ENCODE data around the gene PPP1R37. TPM values are rescaled to one million over a fixed set of nuclear protein-coding genes. Genes with fewer than 3 reads are reported as not detected.

Gene PPP1R37, protein sequence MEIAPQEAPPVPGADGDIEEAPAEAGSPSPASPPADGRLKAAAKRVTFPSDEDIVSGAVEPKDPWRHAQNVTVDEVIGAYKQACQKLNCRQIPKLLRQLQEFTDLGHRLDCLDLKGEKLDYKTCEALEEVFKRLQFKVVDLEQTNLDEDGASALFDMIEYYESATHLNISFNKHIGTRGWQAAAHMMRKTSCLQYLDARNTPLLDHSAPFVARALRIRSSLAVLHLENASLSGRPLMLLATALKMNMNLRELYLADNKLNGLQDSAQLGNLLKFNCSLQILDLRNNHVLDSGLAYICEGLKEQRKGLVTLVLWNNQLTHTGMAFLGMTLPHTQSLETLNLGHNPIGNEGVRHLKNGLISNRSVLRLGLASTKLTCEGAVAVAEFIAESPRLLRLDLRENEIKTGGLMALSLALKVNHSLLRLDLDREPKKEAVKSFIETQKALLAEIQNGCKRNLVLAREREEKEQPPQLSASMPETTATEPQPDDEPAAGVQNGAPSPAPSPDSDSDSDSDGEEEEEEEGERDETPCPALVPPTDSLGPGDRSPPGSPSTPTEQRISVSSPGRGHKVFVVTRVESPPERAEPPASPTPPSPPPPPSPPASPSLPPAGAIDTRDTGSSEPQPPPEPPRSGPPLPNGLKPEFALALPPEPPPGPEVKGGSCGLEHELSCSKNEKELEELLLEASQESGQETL
- 10 to 100 TPM; 22.1 to 44.1 (median 33.5) TPM for total RNA-seq

DNA sequence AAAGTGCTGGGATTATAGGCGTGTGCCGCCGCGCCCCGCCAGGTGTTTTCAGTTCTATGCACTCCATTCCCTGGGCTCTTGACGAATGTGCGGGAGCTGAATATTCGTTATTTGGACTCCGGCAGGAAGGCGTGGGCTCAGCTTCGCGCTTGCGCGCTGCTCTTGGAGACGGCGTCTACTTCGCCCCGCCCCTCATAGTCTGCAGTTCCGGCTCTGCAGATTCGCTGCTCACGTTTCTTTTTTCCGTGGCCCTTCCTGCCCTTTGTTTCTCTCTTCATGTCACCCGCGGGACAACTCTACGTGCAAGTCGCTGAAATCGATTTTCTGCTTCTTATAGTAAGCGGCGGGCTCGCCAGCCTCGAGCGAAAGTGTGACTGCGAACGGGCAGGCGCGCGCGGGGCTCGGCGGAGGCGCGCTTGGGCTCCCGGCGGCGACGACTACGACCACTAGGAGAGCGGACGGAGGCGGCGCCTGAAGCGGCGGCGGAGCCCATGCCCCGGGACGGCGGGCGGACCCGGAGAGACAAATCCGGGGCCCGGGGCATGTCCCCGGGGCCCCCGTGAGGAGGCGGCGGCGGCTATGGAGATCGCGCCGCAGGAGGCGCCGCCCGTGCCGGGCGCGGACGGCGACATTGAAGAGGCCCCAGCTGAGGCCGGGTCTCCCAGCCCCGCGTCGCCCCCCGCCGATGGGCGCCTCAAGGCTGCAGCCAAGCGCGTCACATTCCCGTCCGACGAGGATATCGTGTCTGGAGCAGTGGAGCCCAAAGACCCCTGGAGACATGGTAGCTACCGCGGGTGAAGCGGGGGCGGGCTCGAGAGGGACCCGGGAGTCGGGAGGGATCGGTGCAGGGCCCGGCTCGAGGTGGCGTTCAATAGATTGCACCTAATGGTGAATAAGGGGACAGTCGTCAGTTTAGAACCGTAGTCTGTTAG lies at the start of gene PPP1R37:
TSS of gene PPP1R37 (plus strand) at position 433 of the 932 bp plus-strand sequence. CDS start at position 580, 147 bp downstream.
- peak; percentile 79 to 92 for DNase-seq (ENCODE audit: low spot score in 2 of 2)
- no peaks in the 10 kb centered on the region for H3K9me3 ChIP-seq
- H3K27ac ChIP-seq, result peak within 1 kb of the TSS; percentile 82 to 88 (median 84)
- peaks cover 0 to 24% (median 0%) of the 10 kb centered on the region in 3 donors for H3K36me3 ChIP-seq
- TF ChIP-seq POLR2A (IDR thresholded peaks at IDR 0.05) (peak in 1 of 2 donors; percentile 31), EP300 (IDR thresholded peaks at IDR 0.05) (peak; percentile 83 to 90)
- TF ChIP-seq, protein P1, sequence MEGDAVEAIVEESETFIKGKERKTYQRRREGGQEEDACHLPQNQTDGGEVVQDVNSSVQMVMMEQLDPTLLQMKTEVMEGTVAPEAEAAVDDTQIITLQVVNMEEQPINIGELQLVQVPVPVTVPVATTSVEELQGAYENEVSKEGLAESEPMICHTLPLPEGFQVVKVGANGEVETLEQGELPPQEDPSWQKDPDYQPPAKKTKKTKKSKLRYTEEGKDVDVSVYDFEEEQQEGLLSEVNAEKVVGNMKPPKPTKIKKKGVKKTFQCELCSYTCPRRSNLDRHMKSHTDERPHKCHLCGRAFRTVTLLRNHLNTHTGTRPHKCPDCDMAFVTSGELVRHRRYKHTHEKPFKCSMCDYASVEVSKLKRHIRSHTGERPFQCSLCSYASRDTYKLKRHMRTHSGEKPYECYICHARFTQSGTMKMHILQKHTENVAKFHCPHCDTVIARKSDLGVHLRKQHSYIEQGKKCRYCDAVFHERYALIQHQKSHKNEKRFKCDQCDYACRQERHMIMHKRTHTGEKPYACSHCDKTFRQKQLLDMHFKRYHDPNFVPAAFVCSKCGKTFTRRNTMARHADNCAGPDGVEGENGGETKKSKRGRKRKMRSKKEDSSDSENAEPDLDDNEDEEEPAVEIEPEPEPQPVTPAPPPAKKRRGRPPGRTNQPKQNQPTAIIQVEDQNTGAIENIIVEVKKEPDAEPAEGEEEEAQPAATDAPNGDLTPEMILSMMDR (IDR thresholded peaks at IDR 0.05), result peak in 4 of 5 experiments; percentile 8 to 65 (median 42)
- H3K4me3 ChIP-seq, result peak within 1 kb of the TSS; percentile 56 to 99 (median 92)
- no peaks in the 10 kb centered on the region for H3K27me3 ChIP-seq
- WGBS, 2 donors, result 0% methylated on average over 60 to 95 of the region's 103 CpGs
- H3K4me1 ChIP-seq, result peaks cover 0 to 58% (median 37%) of the 10 kb centered on the region in 4 donors

DNA sequence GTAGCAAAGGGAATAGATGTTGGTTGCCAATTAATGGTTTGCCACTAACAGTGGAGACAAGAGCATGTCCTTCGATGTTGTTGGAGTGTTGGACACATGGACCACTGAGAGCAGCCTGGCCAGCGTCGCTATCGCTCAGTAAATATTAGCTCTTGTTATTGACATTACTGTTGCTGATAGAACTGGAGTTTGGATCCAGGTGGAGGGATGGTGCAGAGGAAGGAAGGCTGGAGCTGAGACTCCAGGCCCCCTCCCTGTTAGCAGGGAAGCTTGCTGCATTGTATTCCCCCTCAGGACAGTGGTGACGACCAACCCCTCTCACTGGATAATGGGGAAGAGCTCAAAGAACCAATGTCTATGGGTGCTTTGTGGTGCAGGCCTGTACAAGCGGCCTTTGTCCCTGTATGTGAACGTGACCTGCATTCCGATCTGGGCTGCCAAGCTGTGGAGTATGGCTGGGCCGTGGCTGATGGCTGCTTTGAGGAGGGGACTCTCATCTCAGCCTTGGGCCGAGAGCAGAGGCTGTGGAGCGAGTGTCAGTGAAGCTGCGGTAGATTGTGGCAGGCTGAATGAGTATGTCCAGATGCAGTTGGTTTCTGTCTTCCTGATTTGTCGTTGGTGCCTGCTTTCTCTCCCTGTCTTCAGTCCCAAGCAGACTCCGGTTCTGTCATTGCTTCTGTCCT lies 47.2 kb upstream of the PPP1R37 start:
- Histone ChIP-seq H3K36me3 (peaks cover 0 to 54% (median 10%) of the 10 kb centered on the region in 3 donors), H3K4me1 (peaks cover 0 to 83% (median 21%) of the 10 kb centered on the region in 4 donors), H3K27me3 (no peaks in the 10 kb centered on the region), H3K9me3 (no peaks in the 10 kb centered on the region), H3K27ac (peak overlapping the region in 3 of 4 donors; percentile 17 to 64 (median 64)), H3K4me3 (no peak overlapping the region)
- DNase-seq (ENCODE audit: low spot score in 2 of 2), result no peak
- WGBS, 2 donors, result 43 to 50% methylated on average over 14 of the region's 14 CpGs
- no peak for TF ChIP-seq POLR2A (IDR thresholded peaks at IDR 0.05)
- TF ChIP-seq EP300 (IDR thresholded peaks at IDR 0.05), result no peak

DNA sequence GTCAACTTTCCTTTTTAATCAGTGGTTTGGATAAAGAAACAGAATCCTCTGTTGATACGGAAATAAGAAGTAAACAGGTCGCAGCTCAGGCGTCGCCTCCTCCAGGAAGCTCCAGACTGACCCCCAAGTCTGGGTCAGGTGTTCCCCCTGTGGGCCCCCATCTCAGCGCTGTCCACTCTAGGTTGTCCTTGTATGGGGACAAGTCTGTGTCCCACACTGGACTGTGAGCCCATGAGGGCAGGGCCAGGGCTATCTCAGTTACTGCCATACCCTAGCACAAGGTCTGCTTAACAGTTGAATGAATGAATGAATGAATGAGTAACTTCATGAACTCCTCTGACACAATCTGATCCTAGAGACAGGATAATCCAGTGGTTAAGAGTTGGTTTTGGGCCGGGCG lies 46.6 kb upstream of the PPP1R37 start:
- no peaks in the 10 kb centered on the region for H3K27me3 ChIP-seq
- H3K4me1 ChIP-seq, result peaks cover 0 to 80% (median 18%) of the 10 kb centered on the region in 4 donors
- DNase-seq (ENCODE audit: low spot score in 2 of 2), result no peak
- WGBS, 2 donors, result 60 to 64% methylated on average over 6 to 7 of the region's 7 CpGs
- no peak overlapping the region for H3K4me3 ChIP-seq
- no peaks in the 10 kb centered on the region for H3K9me3 ChIP-seq
- TF ChIP-seq POLR2A (IDR thresholded peaks at IDR 0.05) (no peak), EP300 (IDR thresholded peaks at IDR 0.05) (no peak)
- TF ChIP-seq, protein P1 (IDR thresholded peaks at IDR 0.05), result no peak
- peak overlapping the region in 3 of 4 donors; percentile 17 to 64 (median 57) for H3K27ac ChIP-seq
- peaks cover 0 to 52% (median 9%) of the 10 kb centered on the region in 3 donors for H3K36me3 ChIP-seq

DNA sequence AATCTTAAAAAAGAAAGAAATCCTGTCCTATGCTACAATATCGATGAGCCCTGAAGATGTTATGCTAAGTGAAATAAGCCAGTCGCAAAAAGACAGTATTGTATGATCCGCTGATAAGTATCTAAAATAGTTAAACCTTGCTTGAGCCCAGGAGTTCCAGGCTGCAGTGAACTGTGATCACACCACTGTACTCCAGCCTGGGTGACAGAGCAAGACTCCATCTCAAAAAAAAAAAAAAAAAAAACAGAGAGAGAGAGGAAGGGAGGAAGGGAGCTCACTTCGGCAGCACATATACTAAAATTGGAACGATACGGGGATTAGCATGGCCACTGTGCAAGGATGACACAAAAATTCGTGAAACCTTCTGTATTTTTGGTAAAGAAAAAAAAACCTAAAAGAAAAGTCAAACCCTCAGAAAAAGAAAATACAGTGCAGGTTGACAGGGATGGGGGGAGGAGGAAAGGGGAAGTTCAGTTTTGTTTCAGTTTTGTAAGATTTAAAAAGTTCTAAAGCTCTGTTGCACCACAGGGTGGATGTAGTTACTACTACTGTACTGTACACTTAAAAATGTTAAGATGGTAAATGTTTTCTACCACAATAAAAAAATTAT lies 45.7 kb upstream of the PPP1R37 start:
- H3K27ac ChIP-seq, result no peak overlapping the region
- no peak overlapping the region for H3K4me3 ChIP-seq
- DNase-seq (ENCODE audit: low spot score in 2 of 2), result no peak
- peaks cover 0 to 52% (median under 1%) of the 10 kb centered on the region in 3 donors for H3K36me3 ChIP-seq
- no peaks in the 10 kb centered on the region for H3K27me3 ChIP-seq
- peaks cover 0 to 73% (median 17%) of the 10 kb centered on the region in 4 donors for H3K4me1 ChIP-seq
- no peaks in the 10 kb centered on the region for H3K9me3 ChIP-seq
- 70 to 73% methylated on average over 7 of the region's 7 CpGs for WGBS, 2 donors
- no peak for TF ChIP-seq EP300 (IDR thresholded peaks at IDR 0.05)
- TF ChIP-seq POLR2A (IDR thresholded peaks at IDR 0.05), result no peak
- TF ChIP-seq, protein P1 (IDR thresholded peaks at IDR 0.05), result no peak

All from tibial nerve (tissue), 4 donors.